ENCODE results near the gene AGL.
"Not testable (repeated sequence)": the region's sequence is repeated elsewhere in the genome, so short reads cannot be mapped to it uniquely, and the experiment has no call there.

AGL gene

DNA sequence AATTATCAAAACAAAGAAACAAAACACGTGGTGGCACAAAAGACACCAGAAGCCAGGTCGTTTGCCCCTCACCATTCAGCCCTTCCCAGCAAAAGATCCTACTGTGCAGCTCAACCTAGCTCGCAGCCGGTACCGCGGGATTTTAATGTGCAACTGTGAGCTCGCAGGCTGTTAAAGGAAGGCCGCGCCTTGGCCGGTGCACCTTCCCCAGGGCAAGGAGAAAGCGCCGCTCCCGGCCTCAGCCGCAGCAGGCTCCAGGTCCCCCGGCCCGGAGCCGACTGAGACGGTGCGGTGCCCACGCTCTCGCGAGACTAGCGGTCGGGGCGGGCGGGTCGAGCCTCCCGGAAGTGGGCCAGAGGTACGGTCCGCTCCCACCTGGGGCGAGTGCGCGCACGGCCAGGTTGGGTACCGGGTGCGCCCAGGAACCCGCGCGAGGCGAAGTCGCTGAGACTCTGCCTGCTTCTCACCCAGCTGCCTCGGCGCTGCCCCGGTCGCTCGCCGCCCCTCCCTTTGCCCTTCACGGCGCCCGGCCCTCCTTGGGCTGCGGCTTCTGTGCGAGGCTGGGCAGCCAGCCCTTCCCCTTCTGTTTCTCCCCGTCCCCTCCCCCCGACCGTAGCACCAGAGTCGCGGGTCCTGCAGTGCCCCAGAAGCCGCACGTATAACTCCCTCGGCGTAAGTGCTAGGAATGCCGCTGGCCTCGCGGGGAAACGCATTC is at the start of gene AGL:
TSS of gene AGL (plus strand) at position 618 of the 715 bp plus-strand sequence. CDS start 682 bp downstream, outside the sequence.
- DNase-seq: peak; percentile 89

DNA sequence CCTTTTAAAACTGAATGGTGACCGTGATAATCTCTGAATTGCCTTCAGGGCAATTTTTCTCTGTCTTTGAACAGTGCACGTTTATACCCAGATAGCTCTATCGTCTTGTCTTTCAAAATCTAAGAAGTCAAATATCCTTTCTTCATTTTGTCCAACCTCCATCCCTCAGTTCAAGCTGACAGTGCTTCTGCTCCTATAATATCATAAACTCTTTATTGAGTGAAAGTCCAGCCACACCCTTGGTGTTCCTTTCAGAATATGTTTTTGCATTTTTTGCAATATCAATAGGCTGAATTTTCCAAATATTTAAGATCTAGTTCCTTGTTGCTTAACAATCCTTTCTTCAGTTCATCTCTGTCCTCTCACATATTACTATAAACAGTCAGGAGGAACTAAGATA is 48.6 kb upstream of the AGL start:
- DNase-seq: no peak

DNA sequence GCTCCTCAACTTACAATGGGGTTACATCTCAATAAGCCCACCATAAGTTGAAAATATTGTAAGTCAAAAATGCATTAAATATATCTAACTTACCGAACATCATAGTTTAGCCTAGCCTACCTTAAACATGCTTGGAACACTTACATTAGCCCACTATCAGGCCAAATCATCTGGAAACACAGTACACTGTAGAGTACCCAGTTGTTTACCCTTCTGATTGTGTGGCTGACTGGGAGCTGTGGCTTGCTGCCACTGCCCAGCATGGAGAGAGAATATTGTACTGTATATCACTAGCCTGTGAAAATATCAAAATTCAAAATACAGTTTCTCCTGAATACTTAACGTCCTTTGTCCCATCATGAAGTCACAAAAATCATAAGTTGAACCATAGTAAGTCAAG is 43.3 kb upstream of the AGL start:
- DNase-seq: no peak

DNA sequence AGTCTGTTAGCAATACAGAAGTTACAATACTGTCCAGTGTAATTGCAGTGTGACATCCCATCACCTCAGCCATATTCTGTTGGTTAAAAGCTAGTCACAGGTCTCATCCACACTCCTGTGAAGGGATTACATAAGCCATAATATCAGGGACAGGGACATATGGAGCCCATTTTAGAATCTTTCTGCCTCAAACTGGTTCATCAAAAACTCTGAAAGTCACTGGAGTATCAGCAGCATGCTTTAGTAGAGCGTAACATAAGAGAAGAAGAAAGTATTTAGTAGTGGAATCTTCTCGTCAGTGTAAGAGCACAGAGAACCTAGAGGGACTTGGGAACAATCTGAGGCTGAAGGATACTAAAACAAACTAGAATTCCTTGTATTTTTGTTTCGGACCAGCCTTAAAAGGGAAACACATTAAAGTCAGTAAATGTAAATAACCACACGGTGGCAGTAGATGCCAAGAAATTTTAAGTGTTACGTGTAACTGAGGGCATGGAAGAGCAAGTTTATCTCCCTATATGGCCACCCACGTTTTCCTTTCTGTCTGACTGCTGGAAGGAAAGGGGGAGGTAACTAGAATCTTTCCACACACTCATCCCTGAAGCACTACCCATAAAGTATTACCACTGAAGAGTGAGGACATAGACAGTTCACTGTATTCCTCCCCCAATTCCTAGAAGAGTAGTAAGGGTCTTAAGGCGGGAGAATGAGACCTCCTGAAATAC is 41.6 kb upstream of the AGL start:
- DNase-seq: no peak

DNA sequence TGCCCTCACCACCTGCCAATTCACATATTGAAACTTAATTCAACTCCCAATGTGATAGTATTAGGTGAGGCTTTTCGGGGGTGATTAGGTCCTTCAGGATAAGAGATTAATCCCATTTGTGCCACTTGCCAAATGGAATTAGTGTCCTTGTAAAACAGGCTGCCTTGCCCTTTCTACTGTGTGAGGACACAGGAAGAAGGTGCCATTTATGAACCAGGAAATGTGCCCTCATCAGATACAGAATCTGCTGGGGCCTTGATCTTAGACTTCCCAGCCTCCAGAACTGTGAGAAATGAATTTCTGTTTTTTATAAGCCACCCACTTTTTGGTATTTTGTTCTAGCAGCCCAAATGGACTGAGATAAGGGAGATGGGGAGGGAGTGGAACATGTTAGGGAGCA is 39.1 kb upstream of the AGL start:
- no peak for DNase-seq

DNA sequence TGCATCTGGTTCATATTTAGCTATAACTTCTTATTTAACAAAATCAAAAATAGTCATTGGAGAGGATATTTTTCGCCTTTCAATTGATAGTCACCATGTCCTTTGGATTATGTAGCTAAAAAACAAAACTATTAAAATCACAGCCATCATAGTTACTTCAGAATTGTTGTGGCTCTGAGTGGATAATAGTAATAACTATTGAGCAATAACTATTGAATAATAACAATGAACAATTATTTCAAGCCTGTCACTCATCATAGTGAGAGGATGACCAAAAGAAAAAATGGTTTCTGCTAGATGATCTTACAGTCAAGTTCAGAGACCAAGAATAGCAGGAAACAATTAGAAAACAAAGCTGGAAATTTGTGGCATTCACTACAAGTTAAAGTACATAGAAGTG is 38.4 kb upstream of the AGL start:
- no peak for DNase-seq

DNA sequence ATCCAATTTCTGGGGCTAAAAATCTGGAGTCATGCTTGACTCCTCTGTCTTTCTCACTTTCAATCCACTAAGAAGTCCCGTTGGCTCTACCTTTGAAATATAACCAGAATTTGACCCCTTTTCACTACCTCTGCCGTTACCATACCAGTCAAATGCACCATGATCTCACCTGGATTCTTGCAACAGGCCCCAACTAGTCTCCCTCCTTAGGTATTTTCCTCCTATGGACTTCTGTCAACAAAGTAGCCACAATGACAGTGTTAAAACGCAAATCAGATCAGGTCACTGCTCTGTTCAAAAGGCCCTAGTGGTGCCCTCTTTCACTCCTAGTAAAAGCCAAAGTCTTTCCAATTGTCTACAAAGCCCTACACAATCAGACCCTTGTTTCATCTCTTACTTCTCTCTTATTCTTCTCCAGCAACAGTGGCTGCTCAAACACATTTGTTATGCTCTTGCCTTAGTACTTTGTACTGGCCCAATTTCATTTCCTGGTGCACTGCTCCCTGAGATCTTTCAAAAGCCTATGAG is 35.7 kb upstream of the AGL start:
- DNase-seq: no peak

DNA sequence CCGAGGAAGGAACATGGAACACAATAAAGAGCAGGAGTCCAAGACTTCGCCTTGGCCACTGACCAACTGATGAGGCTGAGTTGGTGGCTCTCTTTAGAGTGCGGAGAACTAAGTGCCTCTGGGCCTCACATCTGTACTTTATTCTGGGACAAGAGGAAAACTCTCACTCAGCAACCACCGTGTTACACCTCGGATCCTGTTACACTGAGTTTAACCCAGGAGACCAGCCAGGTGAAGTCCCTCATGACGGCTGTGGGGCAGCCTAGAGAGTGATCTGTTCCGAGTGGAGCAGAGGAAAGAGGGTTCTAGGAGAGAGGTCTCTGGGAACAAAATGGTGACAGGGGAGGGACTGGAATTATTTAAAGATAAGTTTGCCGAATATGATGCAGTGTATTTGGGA is 33.5 kb upstream of the AGL start:
- DNase-seq: no peak

DNA sequence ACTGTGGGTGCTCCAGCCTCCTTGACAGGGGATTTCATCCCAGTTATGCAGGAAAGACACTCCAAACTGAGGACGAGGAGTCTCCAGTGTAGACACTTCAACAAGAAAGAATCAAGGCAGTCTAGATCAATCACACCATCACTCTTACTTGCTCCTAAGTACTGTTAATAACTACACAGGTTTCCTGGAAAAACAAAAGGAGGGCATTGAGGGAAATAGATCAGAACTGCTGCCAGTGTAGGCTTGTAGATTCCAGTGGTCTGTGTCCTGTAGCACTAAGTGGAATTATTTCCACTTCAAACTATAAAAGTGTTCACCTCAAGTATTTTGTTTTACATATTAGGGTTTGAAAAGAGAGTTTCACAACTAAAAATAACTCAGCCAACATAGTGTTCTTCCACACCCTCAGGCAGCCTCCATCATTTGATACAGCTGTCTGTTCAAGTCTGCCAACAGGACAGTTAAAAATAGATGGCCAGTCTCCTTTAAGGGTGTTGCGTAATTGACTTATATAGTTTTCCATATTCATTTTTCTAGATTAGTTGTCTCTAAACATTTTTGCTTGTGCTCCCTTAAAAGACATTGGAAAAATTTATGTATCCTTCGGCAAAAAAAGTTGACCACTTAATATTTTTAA is 32.0 kb upstream of the AGL start:
- DNase-seq: no peak

DNA sequence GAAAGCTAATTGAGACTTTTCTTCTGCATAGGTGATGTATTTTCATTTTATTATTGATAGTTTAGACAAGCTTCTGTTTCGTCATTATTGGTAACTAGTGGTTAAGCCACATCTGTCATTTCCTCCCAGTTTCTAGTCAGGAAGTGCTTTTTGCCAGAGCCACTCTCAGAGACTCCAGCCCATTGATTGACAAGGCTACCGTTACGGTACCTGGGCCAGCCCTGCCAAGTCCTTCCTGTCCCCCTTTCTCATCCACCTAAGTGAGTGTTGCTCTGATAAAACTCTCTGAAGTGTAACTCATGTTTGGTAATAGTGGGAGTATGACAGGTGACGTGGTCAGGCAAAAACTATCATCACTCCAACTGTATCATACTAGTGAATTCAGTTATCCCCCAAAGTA is 29.6 kb upstream of the AGL start:
- no peak for DNase-seq

DNA sequence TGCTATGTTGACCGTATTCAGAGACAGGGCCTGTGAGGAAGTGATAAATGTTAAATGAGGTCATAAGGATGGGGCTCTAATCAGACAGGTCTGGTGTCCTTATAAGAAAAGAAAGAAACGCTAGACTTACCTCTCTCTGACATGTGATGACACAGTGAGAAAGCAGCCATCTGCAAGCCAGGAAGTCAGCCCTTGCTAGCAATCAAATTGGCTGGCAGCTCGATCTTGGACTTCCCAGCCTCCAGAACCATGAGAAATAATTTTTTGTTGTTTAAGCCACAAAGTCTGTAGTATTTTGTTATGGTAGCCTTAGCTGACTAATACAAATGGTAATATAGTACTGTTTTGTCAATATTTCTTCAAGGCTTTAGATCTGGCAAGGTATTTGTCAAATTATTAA is 25.1 kb upstream of the AGL start:
- no peak for DNase-seq

DNA sequence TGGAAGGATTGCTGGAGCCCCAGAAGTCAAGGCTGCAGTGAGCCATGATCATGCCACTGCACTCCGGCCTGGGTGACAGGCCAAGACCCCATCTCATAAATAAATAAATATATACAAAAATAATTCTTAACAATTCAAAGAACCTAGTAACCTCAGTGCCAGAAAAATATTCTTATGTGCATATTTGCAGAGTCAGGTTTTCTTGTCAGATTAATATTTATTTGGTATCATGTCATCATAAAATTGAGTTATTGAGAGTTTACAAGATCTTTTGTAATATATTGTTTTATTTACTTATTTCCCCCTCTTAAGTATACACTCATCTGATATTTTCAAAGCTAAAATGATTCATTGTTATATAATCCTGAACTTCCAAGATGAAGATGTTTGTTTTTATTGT is 24.5 kb upstream of the AGL start:
- DNase-seq: no peak

DNA sequence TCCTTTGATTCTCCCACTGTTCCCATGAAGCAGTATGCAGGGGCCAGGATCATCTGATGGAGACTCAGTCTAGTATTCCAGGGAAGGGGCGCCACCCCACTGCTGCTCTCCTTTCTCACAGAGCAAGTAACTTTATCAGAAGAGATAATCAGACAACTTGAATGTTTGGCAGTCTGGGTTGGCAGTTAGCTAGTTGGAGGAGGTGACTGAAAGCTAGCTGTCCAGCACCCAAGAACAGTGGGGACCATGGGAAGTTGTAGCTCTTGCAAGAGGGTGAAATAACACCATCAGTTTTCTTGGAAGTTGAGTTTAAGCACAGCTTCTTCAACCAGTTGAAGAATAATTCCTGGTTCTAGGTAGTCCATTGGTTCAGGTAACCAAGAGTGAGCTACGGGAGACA is 22.2 kb upstream of the AGL start:
- DNase-seq: no peak

DNA sequence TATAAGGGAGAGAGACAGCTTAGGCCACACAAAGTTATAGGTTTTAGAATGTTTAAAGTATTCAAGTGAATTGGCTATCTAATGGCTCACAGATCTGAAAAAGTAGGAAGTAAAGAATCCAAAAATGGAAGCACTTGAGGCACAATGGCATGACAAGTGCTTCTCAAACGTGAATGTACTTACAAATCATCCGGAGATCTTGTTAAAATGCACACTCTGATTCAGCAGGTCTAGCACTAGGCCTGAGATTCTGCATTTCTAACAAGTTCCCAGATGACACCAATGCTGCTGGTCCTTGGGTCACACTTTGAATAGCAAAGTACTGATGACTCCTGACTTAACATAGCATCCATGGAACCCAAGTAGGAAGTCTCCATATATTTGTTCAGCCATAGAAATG is 20.9 kb upstream of the AGL start:
- DNase-seq: no peak

DNA sequence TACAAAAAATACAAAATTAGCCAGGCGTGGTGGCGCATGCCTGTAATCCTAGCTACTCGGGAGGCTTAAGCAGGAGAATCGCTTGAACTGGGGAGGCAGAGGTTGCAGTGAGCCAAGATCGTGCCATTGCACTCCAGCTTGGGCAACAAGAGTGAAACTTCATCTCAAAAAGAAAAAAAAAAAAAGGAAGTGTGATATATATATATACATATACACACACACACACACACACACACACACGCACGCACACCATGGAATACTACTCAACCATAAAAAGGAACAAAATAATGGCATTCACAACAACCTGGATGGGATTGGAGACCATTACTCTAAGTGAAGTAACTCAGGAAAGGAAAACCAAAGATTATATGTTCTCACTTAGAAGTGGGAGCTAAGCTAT is 16.2 kb upstream of the AGL start:
- not testable (repeated sequence) for DNase-seq

DNA sequence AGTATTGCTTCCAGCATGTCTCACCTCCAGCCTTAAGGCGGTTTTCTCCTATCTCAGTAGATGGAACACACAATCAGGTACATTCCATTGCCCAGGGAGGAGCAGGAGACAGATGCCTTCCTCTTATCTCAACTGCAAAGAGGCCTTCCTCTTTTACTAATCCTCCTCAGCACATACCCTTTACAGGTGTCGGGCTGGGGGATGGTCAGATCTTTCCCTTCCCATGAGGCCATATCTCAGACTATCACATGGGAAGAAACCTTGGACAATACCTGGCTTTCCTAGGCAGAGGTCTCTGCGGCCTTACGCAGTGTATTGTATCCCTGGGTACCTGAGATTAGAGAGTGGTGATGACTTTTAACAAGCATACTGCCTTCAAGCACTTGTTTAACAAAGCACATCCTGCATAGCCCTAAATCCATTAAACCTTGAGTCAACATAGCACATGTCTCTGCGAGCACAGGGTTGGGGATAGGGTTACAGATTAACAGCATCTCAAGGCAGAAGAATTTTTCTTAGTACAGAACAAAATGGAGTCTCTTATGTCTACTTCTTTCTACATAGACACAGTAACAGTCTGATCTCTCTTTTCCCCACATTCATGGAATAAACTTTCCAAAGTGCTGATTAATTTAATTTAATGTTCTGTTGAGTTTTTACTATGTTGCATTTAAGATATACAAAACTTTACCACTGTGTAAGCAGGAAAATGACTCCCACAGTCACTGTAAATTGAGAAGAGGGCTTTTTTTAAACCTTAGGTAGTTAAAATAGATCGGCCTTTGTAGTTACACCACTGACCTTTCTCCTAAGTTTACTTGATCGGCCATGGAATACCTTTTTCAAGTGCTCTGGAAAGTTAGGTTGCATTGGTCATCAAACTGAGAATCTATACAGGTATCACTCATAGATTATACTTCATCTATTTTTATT is 13.7 kb upstream of the AGL start:
- not testable (repeated sequence) for DNase-seq

DNA sequence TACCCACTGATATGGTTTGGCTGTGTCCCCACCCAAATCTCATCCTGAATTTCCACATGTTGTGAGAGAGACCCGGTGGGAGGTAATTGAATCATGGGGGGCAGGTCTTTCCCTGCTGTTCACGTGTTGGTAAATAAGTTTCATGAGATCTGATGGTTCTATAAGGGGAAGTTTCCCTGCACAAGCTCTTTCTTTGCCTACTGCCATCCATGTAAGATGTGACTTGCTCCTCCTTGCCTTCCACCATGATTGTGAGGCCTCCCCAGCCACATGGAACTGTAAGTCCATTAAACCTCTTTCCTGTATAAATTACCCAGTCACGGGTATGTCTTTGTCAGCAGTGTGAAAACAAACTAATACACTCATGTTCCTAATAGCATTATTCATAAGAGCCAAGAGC is 9.8 kb upstream of the AGL start:
- not testable (repeated sequence) for DNase-seq

DNA sequence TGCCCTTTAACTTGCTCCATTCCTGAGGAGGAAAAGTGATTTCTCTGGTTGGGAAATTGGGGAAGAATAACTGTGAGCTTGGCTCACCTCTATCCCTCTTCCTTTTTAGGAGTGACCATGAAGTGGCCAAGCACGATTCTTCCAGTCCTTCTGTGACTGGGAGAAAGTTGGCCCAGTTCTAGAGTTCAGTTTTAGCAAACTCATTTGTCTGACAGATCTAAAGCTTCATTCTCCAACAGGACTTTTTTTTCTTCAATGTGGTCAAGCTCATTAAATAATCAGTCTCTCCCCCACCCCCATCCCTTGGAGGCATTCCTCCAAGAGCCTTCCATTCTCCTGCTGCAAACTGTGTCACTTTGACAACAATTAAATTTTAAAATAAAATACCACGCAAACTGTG is 6.4 kb upstream of the AGL start:
- DNase-seq: no peak

DNA sequence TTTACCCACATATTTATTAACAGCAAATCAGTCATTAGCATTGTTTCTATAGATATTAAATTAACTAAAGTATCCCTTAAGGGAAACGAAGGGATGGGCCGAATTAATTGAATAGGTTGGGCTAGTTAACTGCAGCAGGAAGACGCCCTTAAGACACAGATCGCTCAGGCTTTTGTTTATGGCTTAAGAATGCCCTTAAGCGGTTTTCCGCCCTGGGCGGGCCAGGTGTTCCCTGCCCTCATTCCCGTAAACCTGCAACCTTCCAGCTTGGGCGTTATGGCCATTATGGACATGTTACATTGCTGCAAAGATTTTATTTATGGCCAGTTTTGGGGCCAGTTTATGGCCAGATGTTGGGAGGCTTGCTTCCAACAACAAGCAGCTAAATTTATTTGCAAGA is 5.0 kb upstream of the AGL start:
- not testable (repeated sequence) for DNase-seq

DNA sequence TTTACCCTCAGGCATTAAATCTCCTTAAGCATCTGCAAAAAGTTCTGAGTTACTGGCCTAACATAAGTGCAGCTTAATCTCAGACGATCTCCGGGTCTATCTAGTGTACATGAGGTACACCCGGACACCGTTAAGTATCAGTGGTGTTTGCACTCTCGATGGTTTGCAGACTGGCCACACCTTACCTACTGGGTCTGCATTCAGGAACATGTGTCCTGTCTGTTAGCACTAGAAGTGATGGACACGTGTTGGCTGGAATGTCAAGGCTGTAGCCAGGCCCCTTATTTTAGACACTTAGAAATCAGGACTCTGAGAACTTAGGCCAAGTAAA is 783 bp upstream of the AGL start:
- DNase-seq: no peak

DNA sequence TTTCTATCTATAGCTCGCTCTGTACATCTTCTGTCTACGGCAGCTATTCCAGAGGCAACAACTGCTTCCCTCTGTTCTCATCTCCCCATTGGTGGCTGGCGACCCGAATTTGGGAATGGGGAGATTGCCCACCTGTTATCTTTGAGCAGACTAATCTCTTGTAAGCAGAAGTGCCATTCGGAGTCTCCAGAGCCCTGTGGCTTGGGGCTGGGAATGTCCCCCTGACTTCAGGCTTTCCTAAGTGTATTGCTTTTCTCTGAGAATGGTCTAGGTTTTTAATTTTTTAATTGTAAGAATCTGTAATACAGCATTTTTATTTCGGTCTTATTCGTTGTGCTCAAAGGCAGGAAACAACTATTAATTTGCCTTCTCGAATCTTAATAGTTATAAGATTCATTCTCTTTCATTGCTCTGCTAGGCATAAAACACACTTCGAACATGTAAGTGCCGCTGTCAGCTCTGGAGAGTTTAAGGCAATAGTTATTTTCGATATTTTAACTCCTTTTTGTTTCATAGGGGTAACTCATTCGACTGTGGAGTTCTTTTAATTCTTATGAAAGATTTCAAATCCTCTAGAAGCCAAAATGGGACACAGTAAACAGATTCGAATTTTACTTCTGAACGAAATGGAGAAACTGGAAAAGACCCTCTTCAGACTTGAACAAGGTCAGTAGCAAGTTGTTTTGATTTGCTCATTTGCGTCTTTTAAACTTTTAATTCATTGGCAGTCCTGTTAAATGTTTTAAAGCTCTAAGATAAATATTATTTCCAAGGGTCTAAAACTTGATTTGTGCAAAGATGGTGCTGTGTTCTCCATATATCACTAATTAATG is 514 bp downstream of the AGL start:
- no peak for DNase-seq

DNA sequence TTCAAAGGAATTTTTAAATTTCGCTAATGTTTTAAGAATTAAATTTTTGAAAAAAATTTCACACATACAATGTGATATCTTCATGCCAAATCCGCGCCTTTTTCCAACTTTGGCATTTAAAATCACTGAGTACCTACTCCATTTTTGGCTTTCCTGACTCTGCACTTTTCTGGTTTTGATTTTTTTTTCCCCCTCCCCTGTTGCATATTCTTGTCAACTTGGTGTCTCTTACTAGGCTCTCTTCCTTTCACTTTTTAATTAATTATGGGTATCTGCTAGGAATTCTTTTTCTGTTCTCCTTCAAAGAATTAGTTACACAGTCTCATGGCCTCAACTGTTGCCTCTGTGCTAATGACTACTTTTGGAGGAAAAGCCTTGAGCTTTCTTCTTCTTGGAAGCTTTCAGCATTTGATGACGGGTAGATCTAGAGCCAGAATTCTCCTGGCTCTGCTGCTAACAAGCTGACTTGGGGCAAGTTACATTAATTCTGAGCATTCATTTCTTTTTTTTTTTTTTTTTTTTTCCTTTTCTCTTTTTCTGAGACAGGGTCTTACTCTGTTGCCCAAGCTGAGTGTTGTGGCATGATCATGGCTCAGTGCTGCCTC is 1.8 kb downstream of the AGL start:
- no peak for DNase-seq

Measured in CD4-positive, alpha-beta T cell treated with Interleukin-15 for 1 hour (primary cell).